CD14-positive monocyte (primary cell): Measurements from ENCODE around the gene KCNG2. TPM values are rescaled to one million over a fixed set of nuclear protein-coding genes. Genes with fewer than 3 reads are reported as not detected.

Experiments
- DNase-seq, 3 donors: peaks; one replicate each; pipeline ENCODE4 v3.0.0-alpha.2; 2011 to 2022
- H2AFZ ChIP-seq: 2 replicates; pipeline ENCODE4 v1.6.0; 2012; ENCODE audit warnings: mild to moderate bottlenecking, low read depth, low read length, inconsistent platforms; ENCODE audit not compliant: insufficient read depth, poor library complexity, severe bottlenecking
- H3K27ac ChIP-seq, 2 donors: 1 replicate in 1 of 2; 2 replicates in 1 of 2; pipeline ENCODE4 v1.5.1; 2012 to 2013; ENCODE audit warnings: low read length in 2 of 2, control low read depth in 1 of 2, inconsistent platforms in 1 of 2, low read depth in 1 of 2, mild to moderate bottlenecking in 1 of 2
- H3K27me3 ChIP-seq, 2 donors: one replicate each; pipeline versions ENCODE4 v1.6.0 to v1.6.1; 2011 to 2013; ENCODE audit warnings: low read length in 2 of 2; ENCODE audit not compliant: control insufficient read depth in 2 of 2, insufficient read depth in 2 of 2
- H3K36me3 ChIP-seq, 2 donors: replicated peaks in 1 of 2; 1 replicate in 1 of 2; 2 replicates in 1 of 2; pipeline versions ENCODE4 v1.5.1 to v1.6.1; 2012 to 2013; ENCODE audit warnings: low read length in 2 of 2, control low read depth in 1 of 2, inconsistent platforms in 1 of 2, mild to moderate bottlenecking in 1 of 2; ENCODE audit not compliant: insufficient read depth in 2 of 2, control insufficient read depth in 1 of 2
- H3K4me1 ChIP-seq, 2 donors: 1 replicate in 1 of 2; 2 replicates in 1 of 2; pipeline versions ENCODE4 v1.5.1 to v1.6.1; 2012 to 2013; ENCODE audit warnings: low read length in 2 of 2, control low read depth in 1 of 2, inconsistent platforms in 1 of 2, mild to moderate bottlenecking in 1 of 2, moderate library complexity in 1 of 2; ENCODE audit not compliant: insufficient read depth in 2 of 2, control insufficient read depth in 1 of 2
- H3K4me2 ChIP-seq: replicated peaks from 2 replicates; pipeline ENCODE3; 2012; ENCODE audit warnings: low read length, moderate library complexity, mild to moderate bottlenecking; ENCODE audit not compliant: poor library complexity, severe bottlenecking; ENCODE audit errors: extremely low read depth
- H3K4me3 ChIP-seq, 3 experiments: fragments of 200-600 bp in 1 of 3; sonication (generic) in 1 of 3; replicated peaks in 1 of 3; 1 replicate in 2 of 3; 2 replicates in 1 of 3; pipeline ENCODE4 v1.5.1; 2011 to 2013; ENCODE audit warnings: low read length in 3 of 3, mild to moderate bottlenecking in 3 of 3, control low read depth in 2 of 3, low read depth in 2 of 3, inconsistent platforms in 1 of 3, moderate library complexity in 1 of 3
- H3K79me2 ChIP-seq: 2 replicates; pipeline ENCODE4 v1.6.0; 2012; ENCODE audit warnings: mild to moderate bottlenecking, control low read depth, inconsistent platforms, low read length, moderate library complexity; ENCODE audit not compliant: insufficient read depth
- H3K9ac ChIP-seq: 2 replicates; pipeline ENCODE4 v1.6.0; 2017; ENCODE audit warnings: low read length, mild to moderate bottlenecking; ENCODE audit not compliant: insufficient read depth, poor library complexity, severe bottlenecking
- H3K9me3 ChIP-seq, 2 donors: replicated peaks in 1 of 2; 1 replicate in 1 of 2; 2 replicates in 1 of 2; pipeline versions ENCODE4 v1.5.1 to v1.6.1; 2012 to 2013; ENCODE audit warnings: low read length in 2 of 2, control low read depth in 1 of 2; ENCODE audit not compliant: control insufficient read depth in 1 of 2, insufficient read depth in 1 of 2
- H4K20me1 ChIP-seq: 2 replicates; pipeline ENCODE4 v1.6.0; 2012; ENCODE audit warnings: mild to moderate bottlenecking, low read length, control low read depth, moderate library complexity; ENCODE audit not compliant: insufficient read depth
- H3K27ac Mint-ChIP-seq, 7 donors: one replicate each; pipeline ENCODE4 v1.8.0; 2020; ENCODE audit warnings: mild to moderate bottlenecking in 7 of 7, mixed read lengths in 7 of 7, moderate library complexity in 6 of 7, inconsistent platforms in 2 of 7
- H3K27me3 Mint-ChIP-seq, 3 donors: one replicate each; pipeline ENCODE4 v1.8.0; 2021 to 2022; ENCODE audit warnings: low read depth in 3 of 3, mild to moderate bottlenecking in 3 of 3, mixed read lengths in 3 of 3, moderate library complexity in 3 of 3, inconsistent platforms in 1 of 3
- H3K36me3 Mint-ChIP-seq, 2 donors: one replicate each; pipeline ENCODE4 v1.8.0; 2020; ENCODE audit warnings: mixed read lengths in 2 of 2, inconsistent platforms in 1 of 2, mild to moderate bottlenecking in 1 of 2
- H3K4me1 Mint-ChIP-seq: one replicate; pipeline ENCODE4 v1.8.0; 2020; ENCODE audit warnings: mild to moderate bottlenecking, mixed read lengths
- H3K4me3 Mint-ChIP-seq, 2 donors: one replicate each; pipeline ENCODE4 v1.8.0; 2020; ENCODE audit warnings: mild to moderate bottlenecking in 2 of 2, mixed read lengths in 2 of 2, moderate library complexity in 1 of 2
- H3K9me3 Mint-ChIP-seq, 7 donors: one replicate each; pipeline ENCODE4 v1.8.0; 2020 to 2022; ENCODE audit warnings: mixed read lengths in 7 of 7, mild to moderate bottlenecking in 6 of 7, moderate library complexity in 6 of 7, inconsistent platforms in 2 of 7
- CTCF ChIP-seq: fragments of 200-600 bp; IDR thresholded peaks from one replicate; pipeline ENCODE4 v1.8.0; 2022; ENCODE audit warnings: antibody characterized with exemption, mild to moderate bottlenecking
- WGBS: methylation state at CpG from one replicate; pipeline ENCODE4 v1.1.5; 2013; ENCODE audit warnings: missing lambda C conversion rate; ENCODE audit not compliant: insufficient coverage; 5-methylcytosine and 5-hydroxymethylcytosine counted together
- intact Hi-C, 2 donors: fragments of 100-400 bp; cut with micrococcal nuclease; formaldehyde crosslinking; loops; one replicate each; pipeline versions ENCODE4 v1.15.0 to v1.15.1; 2023
- polyA plus RNA-seq, 3 donors: library from polyadenylated mRNA; depleted of rRNA in 1 of 3; unstranded in 2 of 3; stranded (reverse) in 1 of 3; fragments of 300-500 nt in 2 of 3; fragments of >200 nt in 1 of 3; fragmentation: Illumina TruSeq in 2 of 3; gene quantifications; 1 replicate in 2 of 3; 2 replicates in 1 of 3; pipeline ENCODE4 v1.2.3, GENCODE V29; 2012 to 2021

Gene KCNG2
- polyA plus RNA-seq, 3 donors = 0.04 TPM; not detected in 2

- peaks cover 41 to 56% of the 10 kb centered on the region in 2 donors for H3K36me3 Mint-ChIP-seq
- no peak for DNase-seq
- Histone ChIP-seq H3K4me3 (no peak overlapping the region), H2AFZ (no peak overlapping the region), H4K20me1 (peaks cover 10% of the 10 kb centered on the region), H3K36me3 (peaks cover 35 to 53% of the 10 kb centered on the region in 2 donors), H3K4me1 (no peaks in the 10 kb centered on the region), H3K27me3 (no peaks in the 10 kb centered on the region), H3K9ac (no peak overlapping the region), H3K79me2 (peaks cover 5% of the 10 kb centered on the region), H3K9me3 (peaks cover 24 to 33% of the 10 kb centered on the region in 2 donors), H3K27ac (no peak overlapping the region), H3K4me2 (no peak overlapping the region)
- no peak overlapping the region for H3K27ac Mint-ChIP-seq
- H3K9me3 Mint-ChIP-seq = peaks cover 15 to 37% (median 16%) of the 10 kb centered on the region in 7 donors
- no peaks in the 10 kb centered on the region for H3K4me1 Mint-ChIP-seq
- H3K27me3 Mint-ChIP-seq = peaks cover 0 to 7% (median 0%) of the 10 kb centered on the region in 3 donors
- intact Hi-C loops = no loop called here
- no peak overlapping the region for H3K4me3 Mint-ChIP-seq
- no peak for TF ChIP-seq CTCF
- 98% methylated on average over 29 of the region's 35 CpGs for WGBS
Observed at GRCh38 chr18:79754022-79754761, 43.5 kb upstream of the KCNG2 start.

- H4K20me1 ChIP-seq = peaks cover 10% of the 10 kb centered on the region
- TF ChIP-seq CTCF = no peak
- Mint-ChIP-seq H3K27me3 (peaks cover 0 to 4% (median 0%) of the 10 kb centered on the region in 3 donors), H3K36me3 (peaks cover 36 to 49% of the 10 kb centered on the region in 2 donors), H3K4me1 (no peaks in the 10 kb centered on the region), H3K9me3 (peaks cover 16 to 40% (median 17%) of the 10 kb centered on the region in 7 donors), H3K4me3 (no peak overlapping the region), H3K27ac (peak overlapping the region in 1 of 7 donors; percentile 18)
- no peak overlapping the region for H2AFZ ChIP-seq
- H3K4me2 ChIP-seq = no peak overlapping the region
- WGBS = 97% methylated on average over 14 of the region's 27 CpGs
- H3K79me2 ChIP-seq = no peaks in the 10 kb centered on the region
- no peak overlapping the region for H3K9ac ChIP-seq
- DNase-seq = no peak
- H3K4me3 ChIP-seq = no peak overlapping the region
- intact Hi-C loops = no loop called here
- peaks cover 34 to 46% of the 10 kb centered on the region in 2 donors for H3K36me3 ChIP-seq
- H3K27ac ChIP-seq = no peak overlapping the region
- H3K4me1 ChIP-seq = no peaks in the 10 kb centered on the region
- H3K27me3 ChIP-seq = no peaks in the 10 kb centered on the region
- peaks cover 24 to 33% of the 10 kb centered on the region in 2 donors for H3K9me3 ChIP-seq
Observed at GRCh38 chr18:79754831-79755351, 42.8 kb upstream of the KCNG2 start.
